Nephron progenitor cell (in vitro differentiated cells): ENCODE results near the gene PLSCR1.

ENCODE experiments used
- DNase-seq: peaks from one replicate; pipeline ENCODE4 v3.0.0; 2021
- H3K27ac Mint-ChIP-seq: 2 replicates; pipeline ENCODE4 v1.8.0; 2021; ENCODE audit warnings: mild to moderate bottlenecking, moderate library complexity, mixed read lengths
- H3K27me3 Mint-ChIP-seq: 2 replicates; pipeline ENCODE4 v1.8.0; 2021; ENCODE audit warnings: mild to moderate bottlenecking, low read depth, mixed read lengths; ENCODE audit not compliant: poor library complexity
- H3K36me3 Mint-ChIP-seq: 2 replicates; pipeline ENCODE4 v1.8.0; 2021; ENCODE audit warnings: low read depth, mixed read lengths
- H3K4me1 Mint-ChIP-seq: 2 replicates; pipeline ENCODE4 v1.8.0; 2021; ENCODE audit warnings: mixed read lengths
- H3K4me3 Mint-ChIP-seq: 2 replicates; pipeline ENCODE4 v1.8.0; 2021; ENCODE audit warnings: mild to moderate bottlenecking, moderate library complexity, mixed read lengths
- H3K9me3 Mint-ChIP-seq: 2 replicates; pipeline ENCODE4 v1.8.0; 2021; ENCODE audit warnings: mild to moderate bottlenecking, moderate library complexity, mixed read lengths
- CTCF ChIP-seq: fragments of 200-600 bp; sonication (generic); IDR thresholded peaks from 2 replicates; pipeline ENCODE4 v1.5.0; 2021; ENCODE audit warnings: antibody characterized with exemption

The PLSCR1 gene

GRCh38 chr3:146473726-146474125 lies 70.7 kb downstream of the PLSCR1 start:
- TF ChIP-seq CTCF: no peak
- Mint-ChIP-seq H3K36me3 (no peaks in the 10 kb centered on the region), H3K4me1 (no peaks in the 10 kb centered on the region), H3K4me3 (no peak overlapping the region), H3K27me3 (no peaks in the 10 kb centered on the region), H3K27ac (no peak overlapping the region), H3K9me3 (peaks cover 3% of the 10 kb centered on the region)
- DNase-seq: no peak

DNA sequence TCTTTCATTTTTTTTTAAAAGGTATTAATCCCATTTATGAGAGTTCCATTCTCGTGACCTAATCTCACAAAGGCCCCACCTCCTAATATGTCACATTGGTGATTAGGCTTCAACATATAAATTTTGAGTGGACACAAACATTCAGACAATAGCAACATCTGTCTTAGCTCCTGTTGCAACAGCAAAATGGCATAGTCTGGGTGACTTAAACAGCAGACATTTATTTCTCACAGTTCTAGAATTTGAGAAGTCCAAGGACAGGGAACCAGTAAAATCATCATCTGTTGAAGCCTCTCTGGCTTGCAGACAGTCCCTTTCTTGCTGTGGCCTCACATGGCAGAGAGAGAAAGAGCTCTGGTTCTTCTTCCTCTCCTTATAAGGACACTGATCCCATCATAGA lies 71.8 kb downstream of the PLSCR1 start:
- Mint-ChIP-seq H3K4me1 (no peaks in the 10 kb centered on the region), H3K27ac (no peak overlapping the region), H3K27me3 (no peaks in the 10 kb centered on the region), H3K9me3 (peaks cover 3% of the 10 kb centered on the region), H3K4me3 (no peak overlapping the region), H3K36me3 (no peaks in the 10 kb centered on the region)
- DNase-seq: no peak
- no peak for TF ChIP-seq CTCF

GRCh38 chr3:146471012-146471411 lies 73.4 kb downstream of the PLSCR1 start:
- no peak for DNase-seq
- H3K9me3 Mint-ChIP-seq: peaks cover 3% of the 10 kb centered on the region
- H3K27me3 Mint-ChIP-seq: no peaks in the 10 kb centered on the region
- no peak overlapping the region for H3K27ac Mint-ChIP-seq
- no peaks in the 10 kb centered on the region for H3K36me3 Mint-ChIP-seq
- H3K4me1 Mint-ChIP-seq: no peaks in the 10 kb centered on the region
- TF ChIP-seq CTCF: no peak
- no peak overlapping the region for H3K4me3 Mint-ChIP-seq

DNA sequence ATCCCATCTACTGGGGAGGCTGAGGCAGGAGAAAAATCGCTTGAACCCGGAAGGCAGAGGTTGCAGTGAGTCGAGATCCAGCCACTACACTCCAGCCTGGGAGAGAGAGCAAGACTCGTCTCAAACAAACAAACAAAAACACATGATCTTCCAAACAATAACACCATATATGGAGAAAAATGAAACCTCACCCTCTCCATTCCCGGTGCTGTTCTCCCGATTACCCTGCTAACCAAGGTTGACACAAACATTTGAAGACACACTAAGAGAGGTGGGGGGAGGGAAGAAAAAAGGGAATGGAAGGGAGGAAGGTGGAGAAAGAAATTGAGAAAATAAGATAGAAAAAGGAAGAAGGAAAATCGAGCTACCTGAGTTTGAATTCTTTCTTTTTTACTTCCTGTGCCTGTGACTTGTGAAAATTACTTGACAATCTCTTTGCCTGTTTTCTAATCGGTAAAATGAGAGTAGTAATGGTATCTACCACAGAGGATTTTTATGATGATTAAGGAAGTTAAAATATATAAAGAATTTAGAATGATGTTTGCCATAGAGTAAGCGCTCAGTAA lies 73.9 kb downstream of the PLSCR1 start:
- no peak overlapping the region for H3K4me3 Mint-ChIP-seq
- H3K27ac Mint-ChIP-seq: no peak overlapping the region
- peaks cover 3% of the 10 kb centered on the region for H3K9me3 Mint-ChIP-seq

GRCh38 chr3:146469150-146470017 lies 75.0 kb downstream of the PLSCR1 start, which contains the start of gene PLSCR2:
TSS of gene PLSCR2 (minus strand) at chr3:146469561. CDS start at chr3:146459904, 9,657 bp downstream.
- no peak for TF ChIP-seq CTCF
- no peaks in the 10 kb centered on the region for H3K4me1 Mint-ChIP-seq
- H3K27me3 Mint-ChIP-seq: no peaks in the 10 kb centered on the region
- H3K27ac Mint-ChIP-seq: no peak within 1 kb of the TSS
- H3K4me3 Mint-ChIP-seq: no peak within 1 kb of the TSS
- no peaks in the 10 kb centered on the region for H3K36me3 Mint-ChIP-seq
- no peak for DNase-seq
- peaks cover 3% of the 10 kb centered on the region for H3K9me3 Mint-ChIP-seq

More for the DNA sequence above, 73.9 kb downstream of the PLSCR1 start:
- no peak for TF ChIP-seq CTCF
- Mint-ChIP-seq H3K27me3 (no peaks in the 10 kb centered on the region), H3K36me3 (no peaks in the 10 kb centered on the region), H3K4me1 (no peaks in the 10 kb centered on the region)
- no peak for DNase-seq
